NCI-H187 treated with DMSO at 0.1 percent for 48 hours (cell line): ENCODE measurements around the gene SCNN1A.

Source experiments
- DNase-seq: peaks from one replicate; lab custom pipeline; 2025; lab: John Stamatoyannopoulos, UW

Gene SCNN1A

GRCh38 chr12:6368906-6369525 lies 6.3 kb downstream of the SCNN1A start:
- DNase-seq: no peak

- DNase-seq: no peak
These were observed 7.1 kb downstream of the SCNN1A start for GRCh38 chr12:6367969-6368892.

- DNase-seq: no peak
These were observed 8.0 kb downstream of the SCNN1A start for GRCh38 chr12:6367065-6367968.

- DNase-seq: no peak
These were observed 11.4 kb downstream of the SCNN1A start for GRCh38 chr12:6364044-6364374.

- DNase-seq: no peak
These were observed 11.9 kb downstream of the SCNN1A start for GRCh38 chr12:6363330-6364043.

- DNase-seq: no peak
These were observed 12.4 kb downstream of the SCNN1A start for GRCh38 chr12:6363010-6363329.

- DNase-seq: no peak
These were observed 13.0 kb downstream of the SCNN1A start for GRCh38 chr12:6362403-6362802.

- no peak for DNase-seq
These were observed 13.5 kb downstream of the SCNN1A start for GRCh38 chr12:6361834-6362233.

- DNase-seq: no peak
These were observed 14.5 kb downstream of the SCNN1A start for GRCh38 chr12:6360578-6361490.

- no peak for DNase-seq
These were observed 15.2 kb downstream of the SCNN1A start for GRCh38 chr12:6360080-6360571.

GRCh38 chr12:6358881-6359280 lies 16.5 kb downstream of the SCNN1A start:
- no peak for DNase-seq

- no peak for DNase-seq
These were observed 19.0 kb downstream of the SCNN1A start for GRCh38 chr12:6356374-6356820.

- DNase-seq: no peak
These were observed 19.6 kb downstream of the SCNN1A start for GRCh38 chr12:6355491-6356373.

GRCh38 chr12:6354495-6355393 lies 20.6 kb downstream of the SCNN1A start:
- no peak for DNase-seq

GRCh38 chr12:6352193-6353173 lies 22.9 kb downstream of the SCNN1A start:
- DNase-seq: no peak

GRCh38 chr12:6351622-6352021 lies 23.7 kb downstream of the SCNN1A start:
- no peak for DNase-seq
